Measurements from ENCODE around the gene SRA1. TPM values are rescaled to one million over a fixed set of nuclear protein-coding genes. Genes with fewer than 3 reads are reported as not detected.
"Not testable (repeated sequence)": the region's sequence is repeated elsewhere in the genome, so short reads cannot be mapped to it uniquely, and the experiment has no call there.

SRA1 gene
- total and polyA plus RNA-seq, 2 of the 13 experiments (the other 11 are each of a cell fraction or from before 2014, with no cell fraction given), result 14.2 to 32.8 TPM

- CTCF ChIA-PET (ENCODE audit: low intra/inter-chr PET ratio, low total read pairs); DNase-seq (ENCODE audit: low spot score); in situ Hi-C loops (cut with HindIII; ENCODE audit: extremely low pct_ligation_motif_present, low pct_unique_long_range_greater_than_20kb); H3K36me3 ChIP-seq (replicated peaks in 1 of 2; ENCODE audit: control insufficient read depth in 1 of 2, insufficient read depth in 2 of 2, low read length in 2 of 2); ATAC-seq; POLR2A ChIA-PET; H2AFZ ChIP-seq (ENCODE audit: low read length); H3K27ac ChIP-seq (ENCODE audit: extremely low read length, insufficient read depth, low read length); H3K27me3 ChIP-seq (ENCODE audit: control insufficient read depth in 1 of 2, insufficient read depth in 2 of 2, low read length in 2 of 2); H3K9me3 ChIP-seq (ENCODE audit: low read length); intact Hi-C loops (cut with micrococcal nuclease; ENCODE audit: unreplicated experiment); FAIRE-seq; H3K4me3 ChIP-seq (replicated peaks in 1 of 3; ENCODE audit: insufficient read depth in 1 of 3, low read depth in 2 of 3, low read length in 3 of 3); H4K20me1 ChIP-seq (ENCODE audit: insufficient read depth, low read length); H3K79me2 ChIP-seq (ENCODE audit: insufficient read depth, low read length); H3K9ac ChIP-seq (ENCODE audit: insufficient read depth, low read depth, low read length); BruUV-seq (replicated peaks); H3K4me2 ChIP-seq (ENCODE audit: low read depth, low read length): not testable (repeated sequence)
- peaks cover 36% of the 10 kb centered on the region for H3K4me1 ChIP-seq (ENCODE audit: insufficient read depth, low read length)
- 74% methylated on average over 6 of the region's 6 CpGs for WGBS (ENCODE audit: low lambda C conversion rate)
Measured at GRCh38 chr5:140579188-140579747, 22.0 kb upstream of the SRA1 start.

- H3K4me2 ChIP-seq (ENCODE audit: low read depth, low read length), result peak overlapping the region; percentile 50
- H3K4me3 ChIP-seq (replicated peaks in 1 of 3; ENCODE audit: insufficient read depth in 1 of 3, low read depth in 2 of 3, low read length in 3 of 3), result no peak overlapping the region
- no peak overlapping the region for H3K27ac ChIP-seq (ENCODE audit: extremely low read length, insufficient read depth, low read length)
- WGBS (ENCODE audit: low lambda C conversion rate), result 36% methylated on average over 2 of the region's 2 CpGs
- peak; percentile 23 for DNase-seq (ENCODE audit: low spot score)
- H4K20me1 ChIP-seq (ENCODE audit: insufficient read depth, low read length), result no peaks in the 10 kb centered on the region
- no peaks in the 10 kb centered on the region for H3K79me2 ChIP-seq (ENCODE audit: insufficient read depth, low read length)
- peak; percentile 23 for FAIRE-seq
- H2AFZ ChIP-seq (ENCODE audit: low read length), result peak overlapping the region; percentile 93
- CTCF ChIA-PET (ENCODE audit: low intra/inter-chr PET ratio, low total read pairs), result interaction anchor here (4.0 kb wide), 1 partner anchor 58 kb away, joined by 11 read pairs; no protein-coding TSS in a partner anchor
- no peaks in the 10 kb centered on the region for H3K9me3 ChIP-seq (ENCODE audit: low read length)
- no TSS peak for BruUV-seq (replicated peaks)
- POLR2A ChIA-PET, result interaction anchor here (1.3 to 1.4 kb wide), 3 partner anchors 58 to 71 kb away, joined by 4 to 8 read pairs (median 5); partner anchors contain the start of genes IK, NDUFA2 and TMCO6
- H3K4me1 ChIP-seq (ENCODE audit: insufficient read depth, low read length), result peaks cover 51% of the 10 kb centered on the region
- no peaks in the 10 kb centered on the region for H3K36me3 ChIP-seq (replicated peaks in 1 of 2; ENCODE audit: control insufficient read depth in 1 of 2, insufficient read depth in 2 of 2, low read length in 2 of 2)
- ATAC-seq, result peak; percentile 54
- intact Hi-C loops (cut with micrococcal nuclease; ENCODE audit: unreplicated experiment) (no loop called here), in situ Hi-C loops (cut with HindIII; ENCODE audit: extremely low pct_ligation_motif_present, low pct_unique_long_range_greater_than_20kb) (no loop called here)
- no peak overlapping the region for H3K9ac ChIP-seq (ENCODE audit: insufficient read depth, low read depth, low read length)
- H3K27me3 ChIP-seq (ENCODE audit: control insufficient read depth in 1 of 2, insufficient read depth in 2 of 2, low read length in 2 of 2), result no peaks in the 10 kb centered on the region
- TF ChIP-seq ZFAT (CRISPR knock-in tag; conservative IDR thresholded peaks at IDR 0.05) (no peak), PPARG (CRISPR knock-in tag; conservative IDR thresholded peaks at IDR 0.05) (no peak), NFRKB (IDR thresholded peaks at IDR 0.05) (no peak), TCF7 (IDR thresholded peaks at IDR 0.05; ENCODE audit: low read depth) (no peak), ZNF460 (CRISPR knock-in tag; IDR thresholded peaks at IDR 0.05; ENCODE audit: borderline replicate concordance) (no peak), SAP130 (CRISPR knock-in tag; IDR thresholded peaks at IDR 0.05; ENCODE audit: low read depth) (0 out of 2 replicates have a peak, but pooled peaks have one; percentile 9), PHF20 (CRISPR knock-in tag; IDR thresholded peaks at IDR 0.05) (no peak), SNAPC2 (CRISPR knock-in tag; IDR thresholded peaks at IDR 0.05) (no peak), ZNF781 (CRISPR knock-in tag; IDR thresholded peaks at IDR 0.05; ENCODE audit: borderline replicate concordance, not compliant biosample characterization) (no peak), MZF1 (CRISPR knock-in tag; IDR thresholded peaks at IDR 0.05; ENCODE audit: borderline replicate concordance) (no peak), PBX2 (CRISPR knock-in tag; IDR thresholded peaks at IDR 0.05) (peak; percentile 50; the same call in 1 of the 2 replicates), GATAD2A (CRISPR knock-in tag; IDR thresholded peaks at IDR 0.05) (0 out of 2 replicates have a peak, but pooled peaks have one; percentile 16), HOXA5 (CRISPR knock-in tag; IDR thresholded peaks at IDR 0.05) (no peak), RXRB (CRISPR knock-in tag; IDR thresholded peaks at IDR 0.05; ENCODE audit: borderline replicate concordance) (peak; percentile 12; the same call in 1 of the 2 replicates), CREM (IDR thresholded peaks at IDR 0.05) (no peak), CREM (CRISPR knock-in tag; IDR thresholded peaks at IDR 0.05) (no peak)
- TF ChIP-seq, protein P1, sequence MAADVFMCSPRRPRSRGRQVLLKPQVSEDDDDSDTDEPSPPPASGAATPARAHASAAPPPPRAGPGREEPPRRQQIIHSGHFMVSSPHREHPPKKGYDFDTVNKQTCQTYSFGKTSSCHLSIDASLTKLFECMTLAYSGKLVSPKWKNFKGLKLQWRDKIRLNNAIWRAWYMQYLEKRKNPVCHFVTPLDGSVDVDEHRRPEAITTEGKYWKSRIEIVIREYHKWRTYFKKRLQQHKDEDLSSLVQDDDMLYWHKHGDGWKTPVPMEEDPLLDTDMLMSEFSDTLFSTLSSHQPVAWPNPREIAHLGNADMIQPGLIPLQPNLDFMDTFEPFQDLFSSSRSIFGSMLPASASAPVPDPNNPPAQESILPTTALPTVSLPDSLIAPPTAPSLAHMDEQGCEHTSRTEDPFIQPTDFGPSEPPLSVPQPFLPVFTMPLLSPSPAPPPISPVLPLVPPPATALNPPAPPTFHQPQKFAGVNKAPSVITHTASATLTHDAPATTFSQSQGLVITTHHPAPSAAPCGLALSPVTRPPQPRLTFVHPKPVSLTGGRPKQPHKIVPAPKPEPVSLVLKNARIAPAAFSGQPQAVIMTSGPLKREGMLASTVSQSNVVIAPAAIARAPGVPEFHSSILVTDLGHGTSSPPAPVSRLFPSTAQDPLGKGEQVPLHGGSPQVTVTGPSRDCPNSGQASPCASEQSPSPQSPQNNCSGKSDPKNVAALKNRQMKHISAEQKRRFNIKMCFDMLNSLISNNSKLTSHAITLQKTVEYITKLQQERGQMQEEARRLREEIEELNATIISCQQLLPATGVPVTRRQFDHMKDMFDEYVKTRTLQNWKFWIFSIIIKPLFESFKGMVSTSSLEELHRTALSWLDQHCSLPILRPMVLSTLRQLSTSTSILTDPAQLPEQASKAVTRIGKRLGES (CRISPR knock-in tag; IDR thresholded peaks at IDR 0.05; ENCODE audit: borderline replicate concordance), result no peak
Measured at GRCh38 chr5:140576776-140577201, 19.5 kb upstream of the SRA1 start.

Data from HepG2 (cell line).